T47D (cell line): ENCODE results near the gene P3H4.
"Not testable (repeated sequence)": the region's sequence is repeated elsewhere in the genome, so short reads cannot be mapped to it uniquely, and the experiment has no call there.

ENCODE experiments used
- DNase-seq, 2 experiments: peaks; one replicate each; pipeline versions ENCODE4 v3.0.0 to v3.0.0-alpha.2; 2011 to 2012; ENCODE audit warnings: low read depth in 1 of 2, low spot score in 1 of 2
- JUND ChIP-seq: IDR thresholded peaks from 2 replicates; pipeline ENCODE4 v1.6.1; 2012; ENCODE audit warnings: low read depth
- in situ Hi-C: cut with HindIII; loops from 2 replicates; pipeline ENCODE4 v1.10.0; 2016; ENCODE audit warnings: low sequenced_read_pairs, low pct_unique_long_range_greater_than_20kb

Gene P3H4

DNA sequence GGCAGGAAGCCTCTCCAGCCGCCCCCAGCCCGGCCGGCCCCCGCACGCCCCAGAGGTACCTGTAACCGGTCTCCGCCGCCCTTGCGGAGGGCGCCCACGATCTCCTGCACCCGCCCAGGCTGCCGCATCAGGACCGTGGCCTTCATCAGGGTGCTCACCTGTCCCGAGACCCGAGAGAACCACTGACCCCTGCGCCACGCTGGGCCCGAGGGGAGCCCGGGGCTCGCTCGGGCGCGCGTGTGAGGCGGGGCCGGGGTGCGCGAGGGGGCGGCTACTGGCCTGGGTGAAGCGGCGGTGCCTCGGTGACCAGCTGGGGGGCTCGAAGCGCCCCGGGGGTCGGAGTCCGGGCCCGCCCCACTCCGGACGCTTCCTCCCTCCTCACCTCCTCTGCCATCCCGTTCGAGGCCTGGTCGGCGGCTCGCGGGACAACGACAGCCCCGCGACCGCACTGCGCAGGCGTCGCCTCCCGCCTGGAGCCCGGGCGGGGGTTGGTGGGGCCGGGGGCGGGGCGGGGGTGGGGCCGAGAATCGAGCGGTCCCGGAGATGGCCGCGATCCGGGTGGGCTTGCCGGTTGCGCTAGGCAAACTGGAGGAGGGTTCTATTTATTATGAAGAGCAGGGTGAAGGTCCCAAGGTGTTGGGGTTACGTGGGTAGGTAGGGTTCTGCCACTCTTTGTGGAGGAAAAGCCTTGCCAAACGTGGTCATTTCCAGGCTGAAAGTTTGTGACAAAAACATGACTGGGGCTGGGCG, 24.2 kb upstream of the P3H4 start, which contains the start of gene NT5C3B:
TSS of gene NT5C3B (minus strand) at position 433 of the 750 bp plus-strand sequence. CDS start at position 394, 39 bp downstream.
- peak; percentile 72 to 94 for DNase-seq
- in situ Hi-C loops, result no loop called here
- TF ChIP-seq JUND, result no peak

DNA sequence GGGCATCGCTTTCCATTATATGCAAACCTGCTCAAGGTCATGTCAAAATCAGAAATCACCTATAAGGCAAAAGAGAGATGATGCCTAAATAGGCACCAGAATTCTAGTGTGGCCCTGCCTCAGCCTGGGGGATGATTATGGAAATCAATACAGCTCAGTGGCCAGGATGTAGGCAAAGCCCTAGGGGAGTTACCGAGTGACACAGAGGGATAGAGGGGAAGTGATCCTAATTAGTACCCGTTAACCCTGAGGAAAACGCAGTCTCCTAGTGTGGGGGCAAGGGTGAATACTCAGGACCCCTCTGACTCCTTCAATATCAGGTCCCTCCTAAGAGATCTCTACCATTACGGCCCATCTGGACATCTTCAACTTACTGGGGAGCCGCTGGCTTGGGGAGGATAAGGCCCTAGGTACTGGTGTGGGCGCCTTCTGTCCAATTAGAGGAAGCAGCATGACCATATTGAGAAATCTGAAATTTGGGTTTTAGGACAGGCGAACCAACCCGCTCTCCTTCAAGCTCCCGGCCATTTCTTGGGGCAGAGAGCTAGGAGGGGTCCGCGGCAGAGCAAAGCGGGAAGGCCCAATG, 23.6 kb upstream of the P3H4 start:
- in situ Hi-C loops, result no loop called here

DNA sequence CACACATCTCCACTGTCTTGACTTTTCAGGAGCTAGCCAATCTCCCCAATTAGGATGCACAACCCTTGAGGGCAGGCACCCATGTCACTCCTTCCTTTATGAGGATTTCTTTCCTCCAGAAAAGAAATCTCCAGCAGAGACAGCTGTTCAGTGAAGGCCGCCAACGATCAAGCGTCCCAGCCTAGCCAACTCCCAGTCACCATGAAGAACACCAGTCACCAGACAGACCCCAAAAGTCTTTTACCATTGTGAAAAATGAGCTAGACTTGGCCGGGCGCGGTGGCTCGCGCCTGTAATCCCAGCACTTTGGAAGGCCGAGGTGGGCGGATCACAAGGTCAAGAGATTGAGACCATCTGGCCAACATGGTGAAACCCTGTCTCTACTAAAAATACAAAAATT, 18.2 kb upstream of the P3H4 start:
- in situ Hi-C loops, DNase-seq: not testable (repeated sequence)

More for the DNA sequence above, 23.6 kb upstream of the P3H4 start:
- no peak for TF ChIP-seq JUND
- peak in 1 of 2 experiments; percentile 57 for DNase-seq

DNA sequence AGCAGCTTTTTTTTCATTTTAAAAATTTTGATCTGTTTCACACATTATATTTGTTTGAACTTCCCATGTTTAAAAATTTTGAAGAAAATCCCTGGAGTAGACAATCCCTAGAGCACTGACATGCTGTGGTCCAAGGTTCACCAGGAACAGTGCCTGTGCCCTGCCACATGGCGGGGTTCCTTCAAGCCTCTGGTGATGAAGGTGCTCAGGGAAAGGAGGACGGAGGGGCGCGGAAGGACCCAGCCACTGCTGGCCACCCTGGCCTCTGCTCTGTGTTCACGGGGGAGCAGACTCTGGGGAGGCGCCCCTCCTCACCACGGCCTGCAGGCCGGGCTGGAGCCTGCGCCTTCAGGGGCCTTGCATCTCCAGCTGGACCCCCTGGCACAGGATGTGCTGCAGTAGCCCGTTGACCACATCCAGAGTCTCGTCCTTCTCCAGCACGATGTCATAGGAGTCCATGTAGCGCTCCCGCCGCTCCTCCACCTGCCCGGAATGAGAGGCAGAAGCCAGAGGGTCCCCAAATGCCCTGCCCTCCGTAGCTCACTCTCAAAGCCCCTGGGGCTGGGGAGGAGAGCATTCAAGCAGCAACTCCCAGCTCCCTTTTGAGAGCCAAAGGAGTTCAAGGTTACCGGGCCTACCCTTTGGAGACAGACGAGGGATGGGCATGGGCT, 13.6 kb upstream of the P3H4 start:
- TF ChIP-seq JUND, result no peak
- DNase-seq, result no peak
- in situ Hi-C loops, result no loop called here

DNA sequence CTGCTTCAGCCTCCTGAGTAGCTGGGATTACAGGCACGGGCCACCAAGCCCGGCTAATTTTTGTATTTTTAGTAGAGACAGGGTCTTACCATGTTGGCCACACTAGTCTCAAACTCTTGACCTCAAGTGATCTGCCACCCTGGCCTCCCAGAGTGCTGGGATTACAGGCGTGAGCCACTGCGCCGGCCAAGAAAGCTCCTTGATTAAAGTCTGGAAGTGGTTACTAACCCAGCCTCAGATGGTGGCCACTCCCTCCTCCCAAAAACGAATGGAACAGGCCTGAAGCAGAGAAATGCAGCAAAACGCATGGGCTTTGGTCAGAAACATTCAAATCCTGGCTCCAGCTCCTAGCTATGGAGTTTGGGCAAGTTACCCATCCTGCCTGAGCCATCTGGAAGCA, 12.3 kb upstream of the P3H4 start:
- TF ChIP-seq JUND, result no peak
- in situ Hi-C loops, result no loop called here
- no peak for DNase-seq

DNA sequence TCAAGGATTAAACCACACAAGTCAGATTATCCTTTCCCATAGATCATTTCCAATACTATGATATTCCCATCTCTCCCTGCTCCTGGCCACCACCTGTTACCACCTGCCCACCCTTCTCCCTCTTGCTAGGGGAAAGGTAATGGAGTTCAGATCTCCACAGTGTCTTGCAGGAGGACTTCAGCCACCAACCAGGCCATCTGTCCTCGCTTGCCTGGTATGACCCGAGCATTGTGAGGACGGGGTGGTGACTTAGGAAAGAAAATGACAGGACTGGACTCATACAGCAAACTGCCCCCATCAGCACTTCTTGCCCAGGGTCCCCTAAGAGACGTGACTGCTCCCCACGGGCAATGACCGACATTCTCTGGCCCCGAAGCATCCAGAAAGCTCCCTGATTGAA, 11.8 kb upstream of the P3H4 start:
- DNase-seq, result no peak
- in situ Hi-C loops, result no loop called here
- TF ChIP-seq JUND, result no peak

DNA sequence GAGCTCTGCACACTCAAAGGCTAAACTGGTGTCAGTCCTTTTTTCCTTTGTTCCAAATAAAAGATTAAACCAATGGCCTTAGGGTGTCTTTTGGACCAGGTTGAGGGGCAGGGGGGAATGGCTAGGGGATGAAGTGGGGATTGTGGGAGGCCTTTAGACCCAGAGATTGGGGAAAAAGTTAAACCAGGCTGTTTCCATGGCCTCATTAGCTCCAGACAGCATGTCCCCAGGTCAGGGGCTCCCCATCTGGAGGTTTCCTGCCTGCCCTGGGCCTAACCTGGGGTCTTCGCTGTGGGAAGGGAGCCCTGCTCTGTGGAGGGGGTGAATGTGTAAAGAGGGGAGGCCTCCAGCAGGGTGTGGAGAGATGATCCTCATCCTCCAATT, 11.4 kb upstream of the P3H4 start:
- DNase-seq, result no peak
- in situ Hi-C loops, result no loop called here
- TF ChIP-seq JUND, result no peak

DNA sequence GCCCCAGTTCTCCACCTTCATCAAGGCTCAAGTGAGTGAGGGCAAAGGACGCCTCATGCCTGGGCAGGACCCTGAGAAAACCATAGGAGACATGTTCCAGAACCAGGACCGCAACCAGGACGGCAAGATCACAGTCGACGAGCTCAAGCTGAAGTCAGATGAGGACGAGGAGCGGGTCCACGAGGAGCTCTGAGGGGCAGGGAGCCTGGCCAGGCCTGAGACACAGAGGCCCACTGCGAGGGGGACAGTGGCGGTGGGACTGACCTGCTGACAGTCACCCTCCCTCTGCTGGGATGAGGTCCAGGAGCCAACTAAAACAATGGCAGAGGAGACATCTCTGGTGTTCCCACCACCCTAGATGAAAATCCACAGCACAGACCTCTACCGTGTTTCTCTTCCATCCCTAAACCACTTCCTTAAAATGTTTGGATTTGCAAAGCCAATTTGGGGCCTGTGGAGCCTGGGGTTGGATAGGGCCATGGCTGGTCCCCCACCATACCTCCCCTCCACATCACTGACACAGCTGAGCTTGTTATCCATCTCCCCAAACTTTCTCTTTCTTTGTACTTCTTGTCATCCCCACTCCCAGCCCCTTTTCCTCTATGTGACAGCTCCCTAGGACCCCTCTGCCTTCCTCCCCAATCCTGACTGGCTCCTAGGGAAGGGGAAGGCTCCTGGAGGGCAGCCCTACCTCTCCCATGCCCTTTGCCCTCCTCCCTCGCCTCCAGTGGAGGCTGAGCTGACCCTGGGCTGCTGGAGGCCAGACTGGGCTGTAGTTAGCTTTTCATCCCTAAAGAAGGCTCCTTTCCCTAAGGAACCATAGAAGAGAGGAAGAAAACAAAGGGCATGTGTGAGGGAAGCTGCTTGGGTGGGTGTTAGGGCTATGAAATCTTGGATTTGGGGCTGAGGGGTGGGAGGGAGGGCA, 10.7 kb upstream of the P3H4 start:
- in situ Hi-C loops, result no loop called here
- no peak for DNase-seq
- no peak for TF ChIP-seq JUND

DNA sequence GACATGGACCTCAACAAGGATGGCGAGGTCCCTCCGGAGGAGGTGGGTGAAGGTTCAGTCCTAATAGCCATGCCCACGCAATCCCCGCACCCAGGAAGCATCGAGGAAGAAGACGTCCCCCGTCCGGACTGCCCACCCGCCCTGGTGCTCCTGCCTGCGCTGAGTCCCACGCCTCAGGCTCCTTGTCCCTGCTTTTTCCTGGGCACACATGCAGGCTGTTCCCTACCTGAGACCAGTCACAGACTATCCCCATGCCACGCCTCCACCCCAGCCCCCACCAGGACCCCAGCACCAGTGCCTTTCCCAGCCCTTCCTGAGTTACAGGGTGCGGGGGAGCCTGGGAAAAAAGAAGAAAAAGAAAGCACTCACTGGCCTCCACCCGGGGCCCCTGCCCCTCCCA, 10.0 kb upstream of the P3H4 start:
- no peak for DNase-seq
- no peak for TF ChIP-seq JUND
- in situ Hi-C loops, result no loop called here

DNA sequence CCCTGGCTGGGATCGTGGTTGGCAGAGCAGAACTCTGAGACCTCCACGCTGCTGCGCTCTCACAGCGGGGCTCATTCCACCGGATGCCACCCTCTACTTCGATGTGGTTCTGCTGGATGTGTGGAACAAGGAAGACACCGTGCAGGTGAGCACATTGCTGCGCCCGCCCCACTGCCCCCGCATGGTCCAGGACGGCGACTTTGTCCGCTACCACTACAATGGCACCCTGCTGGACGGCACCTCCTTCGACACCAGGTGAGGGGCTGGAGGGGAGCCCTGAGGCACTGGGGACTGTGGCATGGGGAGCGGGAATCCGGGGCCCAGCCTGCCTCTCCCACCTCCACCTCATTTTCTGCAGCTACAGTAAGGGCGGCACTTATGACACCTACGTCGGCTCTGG, 6.3 kb upstream of the P3H4 start:
- no peak for TF ChIP-seq JUND
- in situ Hi-C loops, result no loop called here
- DNase-seq, result no peak

DNA sequence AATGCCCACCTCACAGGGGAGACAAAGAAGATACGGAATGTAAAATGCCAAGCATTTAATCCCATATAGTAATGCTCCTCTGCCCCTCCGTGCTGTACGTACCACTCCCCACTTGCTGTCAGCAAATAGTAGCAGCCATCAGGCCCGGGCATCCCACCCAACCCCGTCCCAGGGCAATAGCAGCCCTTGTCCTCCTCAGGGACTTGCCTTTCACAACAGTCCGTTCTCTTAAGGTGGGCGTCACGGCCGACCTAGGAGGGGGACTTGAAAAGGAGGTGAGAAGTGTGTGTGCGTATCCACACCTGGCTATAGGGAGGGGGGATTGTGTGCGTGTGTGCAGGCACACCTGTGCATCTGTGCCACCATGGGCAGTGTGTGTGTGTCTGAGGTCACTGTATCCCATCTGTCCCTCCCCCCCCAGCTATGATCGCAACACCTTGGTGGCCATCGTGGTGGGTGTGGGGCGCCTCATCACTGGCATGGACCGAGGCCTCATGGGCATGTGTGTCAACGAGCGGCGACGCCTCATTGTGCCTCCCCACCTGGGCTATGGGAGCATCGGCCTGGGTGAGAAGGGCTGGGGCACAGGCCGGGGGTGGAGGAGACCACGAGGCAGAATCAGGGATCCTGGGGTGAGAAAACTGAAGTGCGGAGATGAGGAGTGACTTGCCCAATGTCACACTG, 5.0 kb upstream of the P3H4 start:
- no peak for DNase-seq
- in situ Hi-C loops, result no loop called here
- TF ChIP-seq JUND, result no peak

DNA sequence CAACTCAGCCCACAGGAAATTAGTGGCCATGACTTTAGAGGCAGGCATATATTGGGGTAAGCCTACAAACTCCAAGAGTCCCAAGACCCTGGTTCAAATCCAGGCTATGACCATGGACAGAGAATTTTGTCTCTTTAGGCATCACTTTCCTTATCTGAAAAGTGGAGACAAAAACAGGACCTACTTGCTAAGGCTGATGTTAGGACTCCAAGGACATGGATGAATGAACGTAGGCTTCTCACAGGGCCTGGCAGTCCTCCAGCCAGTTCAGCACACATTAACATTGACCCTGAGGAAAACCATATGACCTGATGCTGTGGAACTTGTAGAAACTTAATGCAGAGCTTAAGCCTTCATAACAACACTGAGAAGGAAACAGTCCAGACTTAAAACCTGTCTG, 2.4 kb upstream of the P3H4 start:
- no peak for TF ChIP-seq JUND
- no peak for DNase-seq
- in situ Hi-C loops, result no loop called here
